SHP77 treated with DMSO at 0.1 percent for 48 hours (cell line): ENCODE data around the gene TMPRSS4.

Source experiments
- DNase-seq: peaks from one replicate; lab custom pipeline; 2025; lab: John Stamatoyannopoulos, UW

The TMPRSS4 gene

GRCh38 chr11:118135051-118135795, 58.3 kb downstream of the TMPRSS4 start:
- DNase-seq, result no peak

- no peak for DNase-seq
Measured at GRCh38 chr11:118135796-118136165, 58.9 kb downstream of the TMPRSS4 start.

DNA sequence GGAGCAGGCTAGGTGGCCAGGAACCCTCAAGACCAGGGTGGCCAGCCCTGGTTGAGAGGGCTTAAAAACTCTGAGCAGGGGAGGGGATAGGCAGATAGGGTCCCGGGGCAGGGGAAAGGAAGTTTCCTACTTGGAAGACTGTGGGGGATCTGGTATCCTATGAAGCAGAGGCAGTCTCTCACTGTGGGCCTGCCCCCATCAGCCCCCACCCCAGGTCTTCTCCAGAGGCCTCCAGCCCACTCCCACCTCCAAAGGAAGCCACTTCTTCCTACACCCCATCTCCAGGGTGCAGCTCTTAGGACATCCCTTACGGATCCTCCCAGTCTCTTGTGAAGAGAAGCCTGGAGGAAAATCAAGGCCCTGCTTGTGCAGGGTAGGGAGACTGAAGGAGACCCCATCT, 59.5 kb downstream of the TMPRSS4 start:
- no peak for DNase-seq

GRCh38 chr11:118136801-118137200, 59.9 kb downstream of the TMPRSS4 start:
- DNase-seq, result no peak

DNA sequence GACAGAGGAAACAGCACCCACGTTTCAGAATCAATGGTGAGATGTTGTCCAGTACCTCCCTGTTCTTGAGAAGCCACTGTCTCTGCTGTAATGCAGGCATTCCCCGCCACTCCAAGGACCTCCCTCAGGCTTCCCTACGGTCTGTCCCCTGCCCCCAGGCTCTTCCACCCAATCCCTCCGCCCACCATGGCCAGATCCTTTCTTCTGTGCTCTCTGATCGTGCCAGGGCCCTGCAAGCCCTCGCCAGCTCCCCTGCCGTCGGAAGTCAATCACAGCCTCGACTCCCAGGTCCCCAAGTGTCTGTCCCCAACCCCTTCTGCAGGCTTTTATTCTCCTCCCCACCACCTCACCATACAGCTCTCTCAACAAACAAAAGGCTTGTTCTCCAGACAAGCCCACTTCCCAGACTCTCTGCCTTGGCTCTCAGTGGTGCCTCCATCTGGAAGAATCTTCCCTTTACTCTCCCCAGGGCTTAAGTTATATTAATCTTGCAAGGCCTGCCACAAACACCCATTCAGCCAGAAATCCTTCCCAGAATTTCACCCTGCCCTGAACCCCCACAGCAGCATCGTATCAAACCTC, 62.1 kb downstream of the TMPRSS4 start:
- no peak for DNase-seq

DNA sequence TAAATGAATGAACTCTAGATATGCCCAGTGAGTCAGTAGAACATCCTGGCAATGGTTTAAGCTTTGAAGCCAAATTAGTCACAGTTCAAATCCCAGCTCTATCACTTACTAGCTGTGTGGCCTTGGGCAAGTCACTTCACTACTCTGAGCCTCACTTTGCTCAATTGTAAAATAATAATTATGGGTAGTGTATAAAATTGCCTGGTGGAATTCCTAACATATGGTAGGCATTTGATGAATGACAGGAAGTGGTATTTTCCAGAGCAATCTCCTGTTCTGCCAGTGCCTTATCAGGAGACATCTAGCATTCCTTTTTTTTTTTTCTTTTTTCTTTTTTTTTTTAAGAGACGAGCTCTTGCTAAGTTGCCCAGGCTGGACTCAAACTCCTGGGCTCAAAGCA, 62.7 kb downstream of the TMPRSS4 start:
- DNase-seq, result no peak

DNA sequence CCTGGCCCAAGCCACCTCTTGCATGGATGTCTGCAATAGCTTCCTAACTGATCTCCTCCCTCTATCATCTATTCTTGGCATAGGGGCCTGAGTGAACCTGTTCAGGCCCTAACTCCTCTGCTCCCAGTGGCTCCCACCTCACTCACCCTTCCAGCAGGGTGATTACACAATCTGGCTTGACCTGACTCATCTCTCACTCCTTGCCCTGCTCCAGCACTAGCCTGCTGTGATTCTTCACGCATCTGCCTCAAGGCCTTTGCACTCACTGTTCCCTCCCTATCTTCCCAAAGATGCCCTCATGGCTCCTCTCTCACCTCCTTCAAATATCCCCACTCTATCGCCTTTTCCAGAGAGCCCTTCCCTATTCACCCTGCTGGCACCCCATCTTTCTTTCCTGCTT, 65.2 kb downstream of the TMPRSS4 start:
- DNase-seq, result no peak

GRCh38 chr11:118142809-118143208, 65.9 kb downstream of the TMPRSS4 start:
- DNase-seq, result no peak

- DNase-seq, result no peak
Measured at GRCh38 chr11:118143661-118144185, 66.8 kb downstream of the TMPRSS4 start.

DNA sequence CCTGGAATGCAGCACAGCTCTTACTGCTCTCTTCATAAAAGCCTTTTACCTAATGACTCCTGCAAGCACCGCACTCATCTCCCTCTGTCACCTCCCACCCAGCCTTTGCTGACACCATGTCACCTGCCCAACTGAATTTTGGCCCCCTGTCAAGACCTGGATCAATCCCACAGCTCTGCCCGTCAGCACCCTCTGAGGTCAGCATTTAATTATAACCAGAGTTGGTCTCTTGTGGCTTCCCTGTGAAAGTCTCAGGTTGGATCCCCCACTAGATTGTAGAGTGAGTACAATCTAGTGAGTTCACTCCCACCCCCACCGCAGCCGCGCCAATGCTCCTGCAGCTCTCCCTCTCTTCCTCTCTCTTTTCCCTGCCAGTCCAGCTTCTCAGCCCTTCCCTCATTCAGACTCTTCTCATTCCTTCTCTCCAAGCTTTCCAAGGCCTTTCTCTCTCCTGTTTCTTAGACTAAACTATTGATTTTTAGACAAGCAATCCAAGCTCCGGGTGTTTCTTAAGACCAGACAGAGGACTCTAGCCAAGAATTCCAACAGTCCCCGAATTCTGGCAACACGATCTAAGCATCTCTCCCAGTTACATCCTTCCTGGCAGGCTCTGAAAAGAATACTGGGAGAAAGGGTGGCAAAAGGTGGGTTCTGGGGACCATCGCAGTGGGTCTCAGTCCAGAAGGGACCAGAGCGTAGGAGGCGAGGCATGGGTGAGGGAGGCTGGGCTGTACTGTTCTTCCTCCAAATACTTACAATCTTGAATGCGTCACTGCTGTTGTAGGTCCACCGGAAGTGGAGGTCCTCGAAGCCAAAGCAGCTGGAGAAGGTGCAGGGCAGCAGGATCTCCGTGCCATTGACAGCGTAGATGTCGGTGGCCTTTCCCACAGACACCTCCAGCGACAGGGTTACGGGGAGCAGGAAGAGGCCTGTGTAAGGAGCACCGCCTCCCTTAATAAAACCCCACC, 67.7 kb downstream of the TMPRSS4 start:
- DNase-seq, result no peak

DNA sequence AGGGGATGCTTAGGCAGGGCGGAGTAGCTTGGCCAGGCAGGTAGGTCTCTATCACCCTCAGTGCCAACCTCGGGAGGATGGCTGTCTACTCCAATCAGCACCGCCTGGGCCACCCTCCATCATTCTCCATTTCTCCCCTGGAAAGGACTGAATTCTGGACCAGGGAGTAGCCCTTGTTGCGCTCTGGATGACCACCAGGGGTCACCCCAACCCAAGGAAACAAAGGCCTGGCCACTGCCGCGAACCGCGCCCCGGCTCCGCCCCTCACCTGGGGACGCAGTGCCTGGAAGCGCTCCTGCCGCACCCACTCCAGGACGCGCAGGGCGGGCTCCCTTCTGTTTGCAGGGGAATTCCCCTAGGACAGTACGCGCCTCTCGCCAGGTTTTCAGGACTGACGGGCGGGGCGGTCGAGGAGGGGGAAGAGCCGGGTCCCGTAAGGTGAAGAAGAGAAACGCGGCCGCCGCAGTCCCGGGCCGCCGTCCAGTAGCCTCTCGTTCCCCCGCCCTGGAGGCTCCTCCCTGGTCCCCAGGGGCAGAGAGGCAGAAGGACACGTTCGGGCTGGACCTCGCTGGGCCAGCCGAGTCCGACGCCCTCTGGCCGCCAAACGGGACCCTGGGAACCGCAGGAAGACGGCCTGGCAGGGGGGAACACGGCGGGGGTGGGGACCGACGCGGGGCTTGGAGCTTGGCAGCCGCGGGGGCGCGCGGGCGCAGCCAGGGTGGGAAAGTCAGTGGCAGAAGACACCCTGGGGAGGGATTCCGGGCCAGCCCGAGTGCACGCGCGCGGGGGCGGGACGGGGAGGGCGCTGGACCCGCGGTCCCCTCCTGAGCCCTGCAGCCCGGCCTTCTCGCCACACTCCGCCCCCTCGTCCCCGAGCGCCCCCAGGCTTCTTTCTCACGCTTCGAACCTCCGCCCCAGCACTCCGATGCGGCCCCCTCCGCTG, 68.7 kb downstream of the TMPRSS4 start:
- DNase-seq, result peak; percentile 47

DNA sequence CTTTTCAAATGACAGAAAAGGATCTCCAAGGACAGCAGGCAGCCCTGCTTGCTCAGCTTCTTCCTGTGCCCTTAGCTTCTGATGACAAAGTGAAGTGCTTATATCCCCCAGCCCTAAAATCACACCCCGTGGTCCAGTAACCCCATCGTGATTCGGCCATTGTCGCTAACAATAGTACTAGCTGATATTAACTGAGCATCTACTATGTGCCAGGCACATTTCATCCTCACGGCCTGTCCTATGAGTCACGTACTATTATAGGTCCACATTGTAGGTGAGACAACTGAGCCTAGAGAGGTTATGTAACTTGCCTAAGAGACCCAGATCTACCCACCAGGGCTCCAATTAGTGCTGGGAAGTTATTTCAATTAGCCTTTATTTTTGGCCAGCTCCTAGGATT, 69.7 kb downstream of the TMPRSS4 start:
- DNase-seq, result no peak

GRCh38 chr11:118147502-118147901, 70.6 kb downstream of the TMPRSS4 start:
- no peak for DNase-seq

- DNase-seq, result no peak
Measured at GRCh38 chr11:118148240-118148639, 71.4 kb downstream of the TMPRSS4 start.

GRCh38 chr11:118148856-118149255, 72.0 kb downstream of the TMPRSS4 start:
- DNase-seq, result no peak

DNA sequence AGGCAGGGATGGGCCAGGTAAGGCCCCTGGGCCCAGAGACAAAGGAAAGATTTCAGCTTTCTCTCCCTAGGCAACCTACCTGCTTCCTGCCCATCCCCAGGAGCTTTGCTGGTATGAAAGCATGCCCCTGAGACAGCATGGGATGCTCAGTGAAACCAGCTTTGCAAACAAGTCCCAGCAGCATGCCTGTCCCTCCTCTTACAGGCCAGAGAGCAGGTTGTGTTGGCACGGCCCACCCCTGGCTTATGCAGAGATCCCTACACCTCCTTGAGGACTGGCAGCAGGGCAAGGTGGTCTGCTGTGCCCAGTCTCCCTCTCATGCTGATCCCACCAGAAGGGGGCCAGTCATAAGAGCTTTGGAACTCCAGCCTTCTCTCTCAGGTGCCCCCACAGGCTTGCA, 72.6 kb downstream of the TMPRSS4 start:
- DNase-seq, result no peak

- no peak for DNase-seq
Measured at GRCh38 chr11:118151431-118151830, 74.6 kb downstream of the TMPRSS4 start.

- no peak for DNase-seq
Measured at GRCh38 chr11:118152020-118152551, 75.2 kb downstream of the TMPRSS4 start.

DNA sequence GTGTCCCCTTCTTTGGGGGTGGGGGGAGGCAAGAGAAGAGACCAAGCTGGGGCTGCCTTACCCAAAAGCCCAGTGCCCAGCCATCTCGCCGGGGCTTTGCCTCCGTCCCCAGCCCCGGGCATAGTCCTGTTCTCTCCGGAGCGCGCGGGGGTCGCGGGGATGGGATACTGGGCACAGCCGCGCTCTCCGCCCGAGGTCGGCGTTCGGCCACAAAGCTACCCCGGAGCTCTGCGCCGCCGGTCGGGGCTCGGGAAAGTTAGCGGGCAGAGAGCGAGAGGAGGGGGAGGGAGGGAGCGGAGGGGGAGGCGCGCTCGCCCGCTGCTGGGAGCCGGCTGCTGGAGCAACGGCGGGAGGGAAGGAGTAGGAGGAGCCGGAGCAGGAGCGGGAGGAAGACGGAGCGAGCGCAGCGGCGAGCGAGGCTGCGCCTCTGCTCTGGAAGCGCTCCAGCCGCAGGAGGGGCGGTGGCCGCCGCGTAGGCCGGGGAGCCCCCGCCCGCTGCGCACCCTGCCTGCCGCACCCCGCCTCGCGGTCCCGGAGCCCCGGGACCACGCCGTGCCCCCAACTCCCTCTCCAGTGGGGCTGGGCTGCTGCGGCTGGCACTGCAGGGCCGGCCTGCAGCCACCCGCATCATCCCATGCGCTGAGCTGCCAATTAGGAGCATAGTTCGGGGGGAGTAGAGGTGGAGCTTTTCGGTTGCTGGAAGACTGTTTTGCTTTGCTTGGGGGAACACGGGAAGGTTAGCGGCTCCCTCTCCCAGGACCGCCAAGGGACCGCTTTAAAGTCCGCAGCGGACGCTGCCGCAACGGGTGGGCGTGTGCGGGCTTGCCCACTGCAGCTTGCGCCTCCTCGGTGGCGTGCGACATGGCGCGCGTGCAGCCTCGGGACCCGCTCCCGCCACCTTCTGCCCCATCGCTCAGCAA, 75.9 kb downstream of the TMPRSS4 start, which contains the start of gene SCN4B:
Gene SCN4B, minus strand, starts transcription at position 272 of the 920 bp plus-strand sequence. Its CDS starts 150 bp downstream, at position 122.
- DNase-seq, result no peak

DNA sequence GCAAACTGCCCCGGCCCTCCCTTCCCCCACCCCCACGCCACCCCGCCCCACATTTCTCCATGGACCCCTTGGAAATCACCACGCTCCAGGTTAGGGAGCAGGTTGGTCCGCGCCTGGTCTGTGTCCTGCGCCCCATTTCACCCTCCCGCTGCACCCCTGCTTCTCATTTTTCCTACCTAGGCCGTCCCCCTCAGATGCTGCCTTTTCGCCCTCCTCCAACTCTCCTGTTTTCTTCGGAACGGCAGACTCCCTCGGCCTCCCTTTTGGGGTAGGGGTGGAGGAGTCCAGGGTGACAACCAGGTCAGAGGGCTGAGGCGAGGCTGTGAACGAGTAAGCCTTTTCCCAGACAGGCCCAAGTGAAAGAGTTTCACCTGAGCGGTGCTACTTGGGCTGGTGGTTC, 76.6 kb downstream of the TMPRSS4 start:
- DNase-seq, result no peak
